A673 (cell line): ENCODE measurements around the gene TBL3. TPM values are rescaled to one million over a fixed set of nuclear protein-coding genes. Genes with fewer than 3 reads are reported as not detected.
A peak's percentile ranks its signal among the peaks of the same experiment; 100 is the strongest.

Experiments
- BruUV-seq: library from RNA; stranded (reverse); fragments of 400-500 nt; replicated peaks from 2 replicates; lab custom pipeline; 2021; lab: Mats Ljungman, UMichigan
- CTCF ChIA-PET: fragments of 300-600 bp; sonication (Branson Sonifier 250); formaldehyde crosslinking; loops from one replicate; lab custom pipeline; 2022; ENCODE audit warnings: antibody characterized with exemption; lab: Charles Lee
- POLR2A ChIA-PET: fragments of 300-600 bp; sonication (Branson Sonifier 250); formaldehyde crosslinking; loops from one replicate; lab custom pipeline; 2022; ENCODE audit warnings: antibody characterized with exemption; ENCODE audit not compliant: low non-redundant PET; lab: Charles Lee
- DNase-seq: peaks from one replicate; pipeline ENCODE4 v3.0.0-alpha.2; 2015; ENCODE audit warnings: low spot score
- H3K27ac ChIP-seq: fragments of 200-600 bp; sonication (generic); 2 replicates; pipeline ENCODE4 v1.5.1; 2016; ENCODE audit warnings: mixed run types, low read depth, mild to moderate bottlenecking, mixed read lengths, antibody characterized with exemption, low read length; ENCODE audit not compliant: poor library complexity, severe bottlenecking
- H3K27me3 ChIP-seq: fragments of 200-600 bp; sonication (generic); replicated peaks from 2 replicates; pipeline ENCODE4 v1.6.1; 2017; ENCODE audit warnings: mixed run types, low read depth, mild to moderate bottlenecking, mixed read lengths, antibody characterized with exemption, low read length; ENCODE audit not compliant: insufficient read depth, poor library complexity
- H3K36me3 ChIP-seq: fragments of 200-600 bp; sonication (generic); 2 replicates; pipeline ENCODE4 v1.6.1; 2016; ENCODE audit warnings: mixed run types, mild to moderate bottlenecking, mixed read lengths, antibody characterized with exemption, low read length; ENCODE audit not compliant: insufficient read depth, poor library complexity, severe bottlenecking
- H3K4me1 ChIP-seq: fragments of 200-600 bp; sonication (generic); 2 replicates; pipeline ENCODE4 v1.6.1; 2017; ENCODE audit warnings: mixed run types, mild to moderate bottlenecking, mixed read lengths, antibody characterized with exemption, low read length; ENCODE audit not compliant: insufficient read depth, poor library complexity, severe bottlenecking
- H3K4me3 ChIP-seq: fragments of 200-600 bp; sonication (generic); 2 replicates; pipeline ENCODE4 v1.5.1; 2016; ENCODE audit warnings: low read depth, mixed run types, mild to moderate bottlenecking, mixed read lengths, low read length; ENCODE audit not compliant: poor library complexity, severe bottlenecking
- H3K9me3 ChIP-seq: fragments of 200-600 bp; sonication (generic); 2 replicates; pipeline ENCODE4 v1.6.1; 2016; ENCODE audit warnings: mixed run types, low read depth, mild to moderate bottlenecking, mixed read lengths, antibody characterized with exemption, low read length; ENCODE audit not compliant: poor library complexity, severe bottlenecking
- CTCF ChIP-seq: fragments of 300-800, 200-600 bp; sonication (generic); conservative IDR thresholded peaks from 2 replicates; pipeline ENCODE4 v1.5.1; 2017; ENCODE audit warnings: low read depth, mild to moderate bottlenecking, antibody characterized with exemption, low read length, moderate library complexity, mixed read lengths
- EZH2 ChIP-seq: fragments of 200-600 bp; sonication (generic); IDR thresholded peaks from 2 replicates; pipeline ENCODE4 v1.6.1; 2017; ENCODE audit warnings: borderline replicate concordance, low read depth, mild to moderate bottlenecking, mixed read lengths, antibody characterized with exemption, low read length; ENCODE audit not compliant: poor library complexity, severe bottlenecking
- intact Hi-C: fragments of 100-400 bp; cut with micrococcal nuclease; formaldehyde crosslinking; loops from one replicate; pipeline ENCODE4 v1.10.0; 2022; ENCODE audit not compliant: unreplicated experiment
- total RNA-seq: library from RNA; stranded (reverse); gene quantifications from 2 replicates; pipeline ENCODE4 v1.2.3, GENCODE V29; 2021

Gene TBL3
- total RNA-seq, 1 experiment from 2014 or later, result 58.4 TPM

DNA sequence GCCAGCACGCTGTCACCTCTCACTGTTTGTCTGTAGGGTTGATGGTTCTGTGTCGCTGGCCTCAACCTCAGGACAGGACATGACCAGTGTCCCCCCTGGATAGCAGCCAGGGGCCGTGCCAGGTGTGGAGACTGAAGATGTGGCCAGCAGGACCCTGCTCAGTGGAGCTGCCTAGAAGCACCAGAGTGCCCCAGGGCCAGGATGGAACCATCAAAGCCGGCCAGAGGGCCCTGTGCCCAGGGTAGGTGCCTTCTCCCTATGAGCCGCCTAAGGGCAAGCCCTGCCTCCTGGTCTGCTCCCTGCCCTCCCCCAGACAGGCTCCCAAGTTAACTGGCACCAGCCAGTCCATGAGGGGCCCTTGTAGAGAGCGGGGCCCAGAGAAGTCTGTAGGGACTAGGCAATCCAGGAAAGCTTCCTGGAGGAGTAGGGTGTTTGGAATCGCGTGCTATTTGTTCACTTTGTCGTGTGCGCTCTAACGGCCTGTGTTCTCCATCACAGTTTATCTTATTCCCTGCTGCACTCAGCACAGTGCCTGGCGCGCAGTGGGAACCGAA lies 13.1 kb upstream of the TBL3 start:
- POLR2A ChIA-PET, result no interaction called here
- no peak overlapping the region for H3K27ac ChIP-seq
- no peaks in the 10 kb centered on the region for H3K27me3 ChIP-seq
- no peaks in the 10 kb centered on the region for H3K9me3 ChIP-seq
- no peak for TF ChIP-seq CTCF
- TF ChIP-seq EZH2, result no peak
- H3K4me3 ChIP-seq, result peak overlapping the region; percentile 88
- no peak for DNase-seq
- no TSS peak for BruUV-seq
- CTCF ChIA-PET, result no interaction called here
- H3K36me3 ChIP-seq, result peaks cover 23% of the 10 kb centered on the region
- H3K4me1 ChIP-seq, result peaks cover 16% of the 10 kb centered on the region
- intact Hi-C loops, result no loop called here

DNA sequence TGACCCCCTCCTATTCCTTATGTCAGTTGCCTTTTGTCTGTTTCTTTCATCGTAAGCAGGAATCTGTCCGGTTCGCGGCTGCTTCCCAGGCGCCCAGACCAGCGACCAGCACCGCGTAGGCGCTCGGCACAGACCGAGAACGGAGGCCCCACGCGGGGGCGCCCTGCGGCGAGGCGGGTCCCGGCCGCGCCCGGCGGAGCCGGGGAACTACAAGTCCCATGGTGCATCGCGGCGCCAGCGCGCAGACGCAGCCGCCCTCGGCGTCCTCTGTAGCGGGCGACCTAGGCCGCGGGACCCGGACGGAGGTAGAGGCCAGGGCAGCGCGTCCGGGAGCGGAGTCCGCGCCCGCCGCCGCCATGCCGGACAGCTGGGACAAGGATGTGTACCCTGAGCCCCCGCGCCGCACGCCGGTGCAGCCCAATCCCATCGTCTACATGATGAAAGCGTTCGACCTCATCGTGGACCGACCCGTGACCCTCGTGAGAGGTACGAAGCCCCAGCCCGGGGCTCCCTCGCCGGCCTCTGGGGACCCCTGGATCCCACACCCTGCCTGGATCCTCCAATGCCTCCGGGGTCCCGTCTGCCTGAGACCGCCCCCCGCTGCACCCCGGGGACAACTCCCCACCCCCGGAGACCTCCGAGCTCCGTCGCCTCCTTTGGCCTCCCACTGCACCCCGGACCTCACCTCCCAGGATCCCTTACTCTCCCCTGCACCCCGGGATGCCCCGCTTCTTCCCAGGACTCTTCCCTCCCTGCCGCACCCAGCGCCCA lies 12.4 kb upstream of the TBL3 start, which contains the start of gene NDUFB10:
TSS of gene NDUFB10 (plus strand) at position 270 of the 771 bp plus-strand sequence. CDS start at position 357, 87 bp downstream.
- Histone ChIP-seq H3K4me3 (peak within 1 kb of the TSS; percentile 88), H3K27me3 (no peaks in the 10 kb centered on the region), H3K27ac (peak within 1 kb of the TSS; percentile 86), H3K36me3 (peaks cover 27% of the 10 kb centered on the region), H3K4me1 (peaks cover 16% of the 10 kb centered on the region), H3K9me3 (no peaks in the 10 kb centered on the region)
- peak; percentile 59 for TF ChIP-seq CTCF
- no peak for TF ChIP-seq EZH2
- POLR2A ChIA-PET, result no interaction called here
- CTCF ChIA-PET, result no interaction called here
- no TSS peak for BruUV-seq
- intact Hi-C loops, result no loop called here
- DNase-seq, result peak; percentile 91

- BruUV-seq, result TSS peak; percentile 32
- DNase-seq, result peak; percentile 83
- TF ChIP-seq EZH2 (no peak), CTCF (no peak)
- peak overlapping the region; percentile 86 for H3K27ac ChIP-seq
- peaks cover 23% of the 10 kb centered on the region for H3K4me1 ChIP-seq
- peak overlapping the region; percentile 88 for H3K4me3 ChIP-seq
- no peaks in the 10 kb centered on the region for H3K27me3 ChIP-seq
- ChIA-PET POLR2A (interaction anchor here (0.6 kb wide), 1 partner anchor 1619 kb away, joined by 3 read pairs; no protein-coding TSS in a partner anchor), CTCF (interaction anchor here (1.2 kb wide), 1 partner anchor 180 kb away, joined by 6 read pairs; no protein-coding TSS in a partner anchor)
- intact Hi-C loops, result no loop called here
- no peaks in the 10 kb centered on the region for H3K9me3 ChIP-seq
- peaks cover 27% of the 10 kb centered on the region for H3K36me3 ChIP-seq
Measured at GRCh38 chr16:1960665-1961630, 10.9 kb upstream of the TBL3 start.
